WTC11 (cell line): ENCODE measurements around the gene STAMBPL1.

Source experiments
- CBFB ChIP-seq: sonication (generic); formaldehyde crosslinking; IDR thresholded peaks from 2 replicates; pipeline ENCODE4 v1.8.1; 2022; ENCODE audit warnings: mild to moderate bottlenecking, low read depth, missing genetic modification reagents
- CTCF ChIP-seq: fragments of 200-600 bp; IDR thresholded peaks from 2 replicates; pipeline ENCODE4 v1.8.0; 2022; ENCODE audit warnings: antibody characterized with exemption
- SMAD4 ChIP-seq: sonication (generic); formaldehyde crosslinking; IDR thresholded peaks from 2 replicates; pipeline ENCODE4 v1.8.0; 2022; ENCODE audit warnings: mild to moderate bottlenecking, missing genetic modification reagents
- ZNF232 ChIP-seq: sonication (generic); formaldehyde crosslinking; IDR thresholded peaks from 2 replicates; pipeline ENCODE4 v1.8.0; 2022; ENCODE audit warnings: mild to moderate bottlenecking, missing genetic modification reagents
- ZSCAN18 ChIP-seq: fragments of 250-450 bp; sonication (Bioruptor Pico); IDR thresholded peaks from 2 replicates; pipeline ENCODE4 v2.1.2; 2022; ENCODE audit warnings: mild to moderate bottlenecking, moderate library complexity

GRCh38 chr10:88833156-88833555, 46.9 kb upstream of the STAMBPL1 start:
- TF ChIP-seq SMAD4 (CRISPR knock-in tag) (no peak), CTCF (no peak), ZSCAN18 (CRISPR knock-in tag) (no peak), CBFB (CRISPR knock-in tag) (no peak), ZNF232 (CRISPR knock-in tag) (no peak)
